22Rv1 (cell line): ENCODE results near the gene CTDP1.

Experiments
- ZFX ChIP-seq: fragments of 450-650 bp; IDR thresholded peaks from 2 replicates; pipeline ENCODE4 v1.6.1; 2017; ENCODE audit warnings: antibody characterized with exemption, borderline replicate concordance
- TF ChIP-seq, protein P1 (sequence below): fragments of 450-650 bp; IDR thresholded peaks from 2 replicates; pipeline ENCODE4 v1.5.1; 2017; ENCODE audit warnings: mild to moderate bottlenecking

DNA sequence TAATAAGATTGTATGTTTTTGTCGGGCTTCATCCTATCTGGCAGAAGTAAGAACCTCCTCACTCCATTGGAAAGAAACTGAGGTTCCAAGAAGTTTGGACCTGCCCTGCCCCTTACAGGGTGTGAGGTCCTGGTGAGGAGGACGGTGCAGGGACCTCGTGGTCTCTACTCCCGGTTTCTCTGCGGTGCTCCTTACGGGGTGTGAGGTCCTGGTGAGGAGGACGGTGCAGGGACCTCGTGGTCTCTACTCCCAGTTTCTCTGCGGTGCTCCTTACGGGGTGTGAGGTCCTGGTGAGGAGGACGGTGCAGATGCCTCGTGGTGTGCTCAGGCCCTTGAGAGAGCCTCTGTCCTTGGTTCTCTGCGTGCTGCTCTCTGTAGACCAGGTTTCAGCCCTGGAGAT, 5.2 kb downstream of the CTDP1 start:
- TF ChIP-seq, protein P1, sequence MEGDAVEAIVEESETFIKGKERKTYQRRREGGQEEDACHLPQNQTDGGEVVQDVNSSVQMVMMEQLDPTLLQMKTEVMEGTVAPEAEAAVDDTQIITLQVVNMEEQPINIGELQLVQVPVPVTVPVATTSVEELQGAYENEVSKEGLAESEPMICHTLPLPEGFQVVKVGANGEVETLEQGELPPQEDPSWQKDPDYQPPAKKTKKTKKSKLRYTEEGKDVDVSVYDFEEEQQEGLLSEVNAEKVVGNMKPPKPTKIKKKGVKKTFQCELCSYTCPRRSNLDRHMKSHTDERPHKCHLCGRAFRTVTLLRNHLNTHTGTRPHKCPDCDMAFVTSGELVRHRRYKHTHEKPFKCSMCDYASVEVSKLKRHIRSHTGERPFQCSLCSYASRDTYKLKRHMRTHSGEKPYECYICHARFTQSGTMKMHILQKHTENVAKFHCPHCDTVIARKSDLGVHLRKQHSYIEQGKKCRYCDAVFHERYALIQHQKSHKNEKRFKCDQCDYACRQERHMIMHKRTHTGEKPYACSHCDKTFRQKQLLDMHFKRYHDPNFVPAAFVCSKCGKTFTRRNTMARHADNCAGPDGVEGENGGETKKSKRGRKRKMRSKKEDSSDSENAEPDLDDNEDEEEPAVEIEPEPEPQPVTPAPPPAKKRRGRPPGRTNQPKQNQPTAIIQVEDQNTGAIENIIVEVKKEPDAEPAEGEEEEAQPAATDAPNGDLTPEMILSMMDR: no peak
- no peak for TF ChIP-seq ZFX
